ENCODE data around the gene ZNF587B.

ZNF587B gene

GRCh38 chr19:57803265-57803593 is 26.9 kb upstream of the ZNF587B start:
- no peak for TF ChIP-seq CTCF (IDR thresholded peaks at IDR 0.05)
- no peak for TF ChIP-seq ZFX (IDR thresholded peaks at IDR 0.05; ENCODE audit: borderline replicate concordance)
- H3K27ac ChIP-seq = peak overlapping the region; percentile 86

GRCh38 chr19:57803594-57804325 is 26.3 kb upstream of the ZNF587B start:
- peak overlapping the region; percentile 86 for H3K27ac ChIP-seq
- no peak for TF ChIP-seq CTCF (IDR thresholded peaks at IDR 0.05)
- no peak for TF ChIP-seq ZFX (IDR thresholded peaks at IDR 0.05; ENCODE audit: borderline replicate concordance)

- H3K27ac ChIP-seq = 0 out of 2 replicates have a peak overlapping the region, but pooled peaks have one; percentile 17
- no peak for TF ChIP-seq CTCF (IDR thresholded peaks at IDR 0.05)
- no peak for TF ChIP-seq ZFX (IDR thresholded peaks at IDR 0.05; ENCODE audit: borderline replicate concordance)
Measured at GRCh38 chr19:57807541-57807940, 22.6 kb upstream of the ZNF587B start.

GRCh38 chr19:57810410-57811295 is 19.4 kb upstream of the ZNF587B start:
- peak overlapping the region; percentile 40 for H3K27ac ChIP-seq

- H3K27ac ChIP-seq = no peak overlapping the region
- no peak for TF ChIP-seq CTCF (IDR thresholded peaks at IDR 0.05)
Measured at GRCh38 chr19:57812226-57812625, 17.9 kb upstream of the ZNF587B start.

GRCh38 chr19:57812975-57813820 is 16.9 kb upstream of the ZNF587B start:
- H3K27ac ChIP-seq = peak overlapping the region; percentile 84; the same call in 1 of the 2 replicates

GRCh38 chr19:57813919-57814504 is 16.1 kb upstream of the ZNF587B start:
- TF ChIP-seq CTCF (IDR thresholded peaks at IDR 0.05) = no peak
- no peak for TF ChIP-seq ZFX (IDR thresholded peaks at IDR 0.05; ENCODE audit: borderline replicate concordance)
- peak overlapping the region; percentile 84 for H3K27ac ChIP-seq

Data from 22Rv1 (cell line).